T47D (cell line): ENCODE measurements around the gene PHB1.

Source experiments
- DNase-seq, 2 experiments: peaks; one replicate each; pipeline versions ENCODE4 v3.0.0 to v3.0.0-alpha.2; 2011 to 2012; ENCODE audit warnings: low read depth in 1 of 2, low spot score in 1 of 2
- JUND ChIP-seq: IDR thresholded peaks from 2 replicates; pipeline ENCODE4 v1.6.1; 2012; ENCODE audit warnings: low read depth
- in situ Hi-C: cut with HindIII; loops from 2 replicates; pipeline ENCODE4 v1.10.0; 2016; ENCODE audit warnings: low sequenced_read_pairs, low pct_unique_long_range_greater_than_20kb

Gene PHB1

GRCh38 chr17:49388692-49389513 is 25.8 kb downstream of the PHB1 start:
- TF ChIP-seq JUND: no peak

GRCh38 chr17:49388290-49388640 is 26.4 kb downstream of the PHB1 start:
- in situ Hi-C loops: no loop called here
- DNase-seq: no peak
- TF ChIP-seq JUND: no peak

More at GRCh38 chr17:49388692-49389513, 25.8 kb downstream of the PHB1 start:
- in situ Hi-C loops: no loop called here
- no peak for DNase-seq

- no peak for DNase-seq
- in situ Hi-C loops: no loop called here
- no peak for TF ChIP-seq JUND
Measured at GRCh38 chr17:49387498-49388289, 27.0 kb downstream of the PHB1 start.

- no peak for TF ChIP-seq JUND
- in situ Hi-C loops: no loop called here
- no peak for DNase-seq
Measured at GRCh38 chr17:49386373-49386772, 28.3 kb downstream of the PHB1 start.

GRCh38 chr17:49384951-49385350 is 29.7 kb downstream of the PHB1 start:
- in situ Hi-C loops: no loop called here
- no peak for DNase-seq
- TF ChIP-seq JUND: no peak

- no peak for DNase-seq
- no peak for TF ChIP-seq JUND
- in situ Hi-C loops: no loop called here
Measured at GRCh38 chr17:49383060-49383459, 31.6 kb downstream of the PHB1 start.

- in situ Hi-C loops: no loop called here
- no peak for DNase-seq
Measured at GRCh38 chr17:49382556-49382955, 32.1 kb downstream of the PHB1 start.

GRCh38 chr17:49381793-49382192 is 32.9 kb downstream of the PHB1 start:
- no peak for DNase-seq
- in situ Hi-C loops: no loop called here
- TF ChIP-seq JUND: no peak

More at GRCh38 chr17:49382556-49382955, 32.1 kb downstream of the PHB1 start:
- TF ChIP-seq JUND: no peak

- TF ChIP-seq JUND: no peak
- DNase-seq: no peak
- in situ Hi-C loops: no loop called here
Measured at GRCh38 chr17:49381033-49381432, 33.6 kb downstream of the PHB1 start.

- DNase-seq: no peak
- in situ Hi-C loops: no loop called here
- no peak for TF ChIP-seq JUND
Measured at GRCh38 chr17:49379926-49380325, 34.8 kb downstream of the PHB1 start.

- no peak for TF ChIP-seq JUND
- in situ Hi-C loops: no loop called here
- no peak for DNase-seq
Measured at GRCh38 chr17:49378311-49378710, 36.4 kb downstream of the PHB1 start.

- no peak for DNase-seq
Measured at GRCh38 chr17:49375544-49375943, 39.1 kb downstream of the PHB1 start.

GRCh38 chr17:49373115-49373514 is 41.6 kb downstream of the PHB1 start:
- in situ Hi-C loops: no loop called here
- no peak for TF ChIP-seq JUND

More at GRCh38 chr17:49375544-49375943, 39.1 kb downstream of the PHB1 start:
- in situ Hi-C loops: no loop called here
- TF ChIP-seq JUND: no peak

More at GRCh38 chr17:49373115-49373514, 41.6 kb downstream of the PHB1 start:
- DNase-seq: no peak
